ES-I3 (cell line): ENCODE results near the gene HBM.
"Not testable (repeated sequence)": the region's sequence is repeated elsewhere in the genome, so short reads cannot be mapped to it uniquely, and the experiment has no call there.

Experiments
- H3K36me3 ChIP-seq: 2 replicates; pipeline ENCODE4 v1.6.1; 2013; ENCODE audit warnings: mild to moderate bottlenecking, low read length, control low read depth, moderate library complexity; ENCODE audit not compliant: insufficient read depth
- H3K4me1 ChIP-seq: 2 replicates; pipeline ENCODE4 v1.6.1; 2013; ENCODE audit warnings: mild to moderate bottlenecking, control low read depth, low read length; ENCODE audit not compliant: insufficient read depth
- H3K9ac ChIP-seq: 2 replicates; pipeline ENCODE4 v1.6.1; 2013; ENCODE audit warnings: low read depth, mild to moderate bottlenecking, low read length, moderate library complexity
- H3K9me3 ChIP-seq: 2 replicates; pipeline ENCODE4 v1.6.1; 2013; ENCODE audit warnings: mild to moderate bottlenecking, low read length, moderate library complexity; ENCODE audit not compliant: control insufficient read depth, insufficient read depth

HBM gene, protein sequence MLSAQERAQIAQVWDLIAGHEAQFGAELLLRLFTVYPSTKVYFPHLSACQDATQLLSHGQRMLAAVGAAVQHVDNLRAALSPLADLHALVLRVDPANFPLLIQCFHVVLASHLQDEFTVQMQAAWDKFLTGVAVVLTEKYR

GRCh38 chr16:165539-166374 lies at the start of gene HBM:
TSS of gene HBM (plus strand) at chr16:165978. CDS start at chr16:165998, 20 bp downstream.
- Histone ChIP-seq H3K9ac (peak within 1 kb of the TSS; percentile 38; the same call in 1 of the 2 replicates), H3K4me1 (0 out of 2 replicates have a peak, but pooled peaks cover 4% of the 10 kb centered on the region), H3K9me3 (no peaks in the 10 kb centered on the region), H3K36me3 (no peaks in the 10 kb centered on the region)

- Histone ChIP-seq H3K4me1 (peaks cover 14% of the 10 kb centered on the region), H3K9ac (no peak overlapping the region), H3K36me3 (no peaks in the 10 kb centered on the region), H3K9me3 (no peaks in the 10 kb centered on the region)
Measured at GRCh38 chr16:116015-116414, 49.8 kb upstream of the HBM start.

DNA sequence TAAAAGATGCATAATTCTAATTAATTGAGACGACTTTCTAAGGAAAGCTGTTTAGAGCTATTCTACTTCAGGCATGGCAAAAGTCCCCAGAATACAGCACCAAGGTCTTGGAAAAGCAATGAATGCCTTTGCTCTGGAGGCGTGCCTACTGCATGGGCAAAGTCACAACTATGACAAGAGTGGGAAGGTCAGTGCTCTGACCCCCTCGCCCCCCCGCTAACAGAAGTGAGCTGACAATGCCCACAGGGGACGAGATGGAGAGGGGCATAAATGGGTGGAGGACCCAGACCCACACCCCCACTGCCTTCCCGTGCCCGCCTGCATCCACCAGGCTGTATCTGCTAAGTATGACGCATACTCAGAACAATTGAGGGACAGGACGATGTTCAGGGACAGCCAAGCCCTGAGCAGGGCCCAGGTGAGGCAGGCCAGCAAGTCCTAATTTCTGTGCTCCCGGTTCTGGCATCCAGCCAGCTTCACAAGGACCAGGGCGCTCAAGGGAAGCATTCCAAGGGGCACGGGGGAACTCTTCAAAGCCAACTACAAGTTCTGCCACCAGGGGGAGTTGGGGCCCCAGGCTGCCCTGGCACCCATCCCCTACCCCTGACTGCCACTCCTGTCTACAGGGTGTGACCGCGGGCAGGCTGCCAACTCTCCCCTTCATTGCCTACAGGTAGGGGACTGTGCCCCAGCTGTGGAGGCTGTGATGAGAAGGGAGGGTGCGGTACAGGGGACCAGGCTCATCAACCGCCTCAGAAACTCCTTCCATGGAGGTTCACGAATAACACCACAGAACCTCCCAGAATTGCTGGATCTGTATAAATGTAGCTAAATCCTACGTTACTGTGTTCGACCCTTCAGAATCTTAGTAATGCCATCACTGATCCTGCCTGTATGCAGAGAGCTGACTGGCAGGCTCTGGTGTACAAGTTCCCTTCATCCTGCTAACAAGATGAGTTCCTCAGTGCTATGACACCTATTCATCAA lies 48.1 kb upstream of the HBM start:
- no peaks in the 10 kb centered on the region for H3K9me3 ChIP-seq
- peaks cover 14% of the 10 kb centered on the region for H3K4me1 ChIP-seq
- H3K36me3 ChIP-seq: no peaks in the 10 kb centered on the region
- no peak overlapping the region for H3K9ac ChIP-seq

GRCh38 chr16:118857-119256 lies 46.9 kb upstream of the HBM start:
- no peaks in the 10 kb centered on the region for H3K36me3 ChIP-seq

DNA sequence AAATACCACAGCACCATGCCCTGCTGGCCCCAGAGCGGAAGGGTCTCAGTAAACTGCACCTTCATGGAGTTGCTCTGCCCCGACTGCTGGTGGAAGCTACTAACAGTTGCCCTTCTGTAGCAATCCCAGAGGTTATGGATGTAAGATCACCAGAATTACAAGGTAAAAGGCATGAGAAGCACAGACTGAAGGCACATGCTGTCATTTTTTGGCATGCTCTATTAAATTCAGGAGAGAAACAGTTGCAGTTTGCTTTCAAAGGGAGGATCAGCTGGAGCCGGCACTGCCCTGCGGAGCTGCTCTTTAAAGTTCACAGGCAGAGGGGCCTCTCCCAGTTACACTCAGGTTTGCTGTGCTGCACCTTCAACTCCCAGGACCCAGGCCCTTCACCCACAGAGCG lies 46.5 kb upstream of the HBM start:
- H3K9ac ChIP-seq: no peak overlapping the region
- H3K9me3 ChIP-seq: no peaks in the 10 kb centered on the region
- H3K4me1 ChIP-seq: no peaks in the 10 kb centered on the region
- no peaks in the 10 kb centered on the region for H3K36me3 ChIP-seq

More at GRCh38 chr16:118857-119256, 46.9 kb upstream of the HBM start:
- Histone ChIP-seq H3K9me3 (no peaks in the 10 kb centered on the region), H3K9ac (no peak overlapping the region), H3K4me1 (0 out of 2 replicates have a peak, but pooled peaks cover 2% of the 10 kb centered on the region)

DNA sequence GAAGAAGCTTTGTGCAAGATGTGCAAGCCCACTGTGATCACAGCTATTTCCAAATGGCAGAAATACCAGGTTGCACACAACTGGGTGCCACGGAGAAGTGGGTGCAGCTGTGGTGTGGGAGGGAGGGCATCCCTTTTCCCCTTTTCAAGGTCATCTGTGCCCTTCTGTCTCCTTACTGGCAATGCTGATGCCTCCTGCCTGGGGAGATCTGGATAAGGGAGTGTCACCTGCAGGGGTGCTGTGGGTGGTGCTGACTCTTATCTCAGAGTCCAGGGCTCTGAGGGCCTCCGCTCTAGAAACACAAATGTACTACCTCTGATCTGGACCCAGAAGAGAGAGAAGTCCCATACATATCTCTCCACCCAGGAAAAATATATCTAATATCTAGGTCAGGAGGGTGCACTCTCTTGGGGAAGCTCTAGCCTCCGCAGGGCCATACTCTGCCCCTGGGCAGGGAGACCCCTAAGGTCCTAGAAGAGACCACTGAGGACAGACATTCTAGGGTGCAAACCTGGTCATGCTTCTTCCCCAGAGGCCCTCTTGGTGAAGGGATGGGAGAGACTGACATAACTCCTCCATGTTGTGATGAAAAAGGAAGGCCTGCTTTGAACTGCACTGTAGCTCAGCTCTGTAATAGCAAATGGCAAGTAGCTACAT lies 45.8 kb upstream of the HBM start:
- H3K4me1 ChIP-seq: no peaks in the 10 kb centered on the region
- no peaks in the 10 kb centered on the region for H3K36me3 ChIP-seq
- H3K9me3 ChIP-seq: no peaks in the 10 kb centered on the region
- no peak overlapping the region for H3K9ac ChIP-seq

DNA sequence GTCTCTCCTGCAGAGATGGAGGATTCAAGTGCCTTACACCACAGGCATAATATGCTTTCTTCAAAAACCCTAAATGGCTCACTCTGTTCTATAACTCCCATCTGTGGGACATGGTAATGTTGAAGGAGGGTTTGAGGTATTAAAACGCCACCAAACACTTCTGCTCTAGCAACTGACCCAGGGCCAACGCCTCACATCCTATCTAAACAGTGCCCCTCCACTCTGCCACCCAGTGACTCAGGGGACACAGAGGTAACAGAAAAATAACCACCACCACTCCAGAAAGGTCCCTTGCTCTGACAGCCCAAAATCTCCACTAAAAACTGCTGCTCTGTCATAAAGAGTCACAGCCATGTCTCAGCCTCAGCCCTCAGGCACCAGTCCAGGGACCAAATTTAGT lies 45.0 kb upstream of the HBM start:
- Histone ChIP-seq H3K4me1 (no peaks in the 10 kb centered on the region), H3K36me3 (no peaks in the 10 kb centered on the region), H3K9me3 (no peaks in the 10 kb centered on the region), H3K9ac (no peak overlapping the region)

GRCh38 chr16:122361-122760 lies 43.4 kb upstream of the HBM start:
- H3K9ac ChIP-seq: no peak overlapping the region
- H3K9me3 ChIP-seq: no peaks in the 10 kb centered on the region
- H3K36me3 ChIP-seq: no peaks in the 10 kb centered on the region
- no peaks in the 10 kb centered on the region for H3K4me1 ChIP-seq

DNA sequence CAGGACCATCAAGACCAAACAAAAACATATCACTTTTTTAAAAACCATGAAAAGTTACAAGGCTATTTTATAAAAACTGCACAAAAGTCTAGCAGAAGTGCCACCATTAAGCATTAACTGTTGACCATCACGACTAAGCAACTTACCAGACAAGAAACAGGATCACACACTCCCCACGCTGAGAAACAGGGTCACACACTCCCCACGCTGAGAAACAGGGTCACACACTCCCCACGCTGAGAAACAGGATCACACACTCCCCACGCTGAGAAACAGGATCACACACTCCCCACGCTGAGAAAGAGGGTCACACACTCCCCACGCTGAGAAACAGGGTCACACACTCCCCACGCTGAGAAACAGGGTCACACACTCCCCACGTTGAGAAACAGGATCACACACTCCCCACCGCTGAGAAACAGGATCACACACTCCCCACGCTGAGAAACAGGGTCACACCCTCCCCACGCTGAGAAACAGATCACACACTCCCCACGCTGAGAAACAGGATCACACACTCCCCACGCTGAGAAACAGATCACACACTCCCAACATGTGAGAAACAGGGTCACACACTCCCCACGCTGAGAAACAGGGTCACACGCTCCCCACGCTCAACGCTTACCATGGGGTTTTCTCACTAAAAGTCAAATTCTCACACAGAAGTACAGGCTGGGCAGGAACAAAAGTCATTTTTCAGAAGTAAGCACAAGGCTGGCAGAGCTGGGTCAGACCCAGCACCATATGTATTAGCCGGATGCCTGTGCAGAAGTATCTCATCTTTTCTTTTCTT lies 42.0 kb upstream of the HBM start:
- H3K36me3 ChIP-seq, H3K9ac ChIP-seq, H3K9me3 ChIP-seq, H3K4me1 ChIP-seq: not testable (repeated sequence)

GRCh38 chr16:125011-125410 lies 40.8 kb upstream of the HBM start:
- Histone ChIP-seq H3K36me3 (no peaks in the 10 kb centered on the region), H3K4me1 (no peaks in the 10 kb centered on the region), H3K9ac (no peak overlapping the region), H3K9me3 (no peaks in the 10 kb centered on the region)

GRCh38 chr16:129075-129474 lies 36.7 kb upstream of the HBM start:
- Histone ChIP-seq H3K9me3 (no peaks in the 10 kb centered on the region), H3K36me3 (no peaks in the 10 kb centered on the region), H3K4me1 (no peaks in the 10 kb centered on the region), H3K9ac (no peak overlapping the region)

DNA sequence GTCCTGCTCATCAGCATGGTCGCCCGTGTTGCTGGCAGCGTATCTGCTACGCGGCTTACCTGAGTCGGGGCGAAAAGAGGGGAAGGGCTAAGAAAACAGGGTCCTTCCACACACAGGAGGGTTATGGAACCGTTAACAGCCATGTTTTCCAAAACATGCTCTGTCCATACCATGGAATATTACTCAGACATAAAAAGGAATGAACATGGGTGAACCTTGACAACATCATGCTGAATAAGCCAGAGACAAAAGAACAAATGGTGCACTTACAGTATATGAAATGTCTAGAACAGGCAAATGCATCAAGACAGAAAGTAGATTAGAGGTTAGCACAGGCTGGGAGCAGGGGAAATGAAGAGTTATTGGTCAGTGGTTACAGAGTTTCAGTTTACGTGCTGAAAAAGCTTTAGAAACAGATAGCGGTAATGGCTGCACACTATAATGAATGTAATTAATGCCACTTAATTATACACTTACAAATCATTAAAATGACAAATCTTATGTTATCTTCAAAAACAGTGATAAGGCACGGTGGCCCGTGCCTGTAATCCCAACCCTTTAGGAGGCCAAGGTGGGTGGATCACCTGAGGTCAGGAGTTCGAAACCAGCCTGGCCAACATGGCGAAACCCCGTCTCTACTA lies 35.1 kb upstream of the HBM start:
- Histone ChIP-seq H3K4me1 (no peaks in the 10 kb centered on the region), H3K9me3 (no peaks in the 10 kb centered on the region), H3K9ac (no peak overlapping the region), H3K36me3 (no peaks in the 10 kb centered on the region)

DNA sequence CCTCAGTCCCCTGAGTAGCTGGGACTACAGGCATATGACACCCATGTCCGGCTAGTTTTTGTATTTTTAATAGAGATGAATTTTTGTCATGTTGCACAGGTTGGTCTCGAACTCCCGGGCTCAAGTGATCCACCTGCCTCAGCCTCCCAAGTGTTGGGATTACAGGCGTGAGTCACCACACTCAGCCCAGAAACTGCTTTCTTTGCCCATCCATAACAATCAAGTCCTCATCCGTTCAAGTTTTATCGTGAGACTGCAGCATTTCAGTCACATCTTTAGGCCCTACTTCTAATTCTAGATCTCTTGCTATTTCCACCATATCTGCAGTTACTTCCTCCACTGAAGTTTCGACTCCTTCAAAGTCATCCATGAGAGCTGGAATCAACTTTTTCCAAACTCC lies 33.7 kb upstream of the HBM start:
- Histone ChIP-seq H3K4me1 (no peaks in the 10 kb centered on the region), H3K36me3 (no peaks in the 10 kb centered on the region), H3K9ac (no peak overlapping the region), H3K9me3 (no peaks in the 10 kb centered on the region)
